GM19099 (cell line): ENCODE data around the gene OSBP2.

Source experiments
- POLR2A ChIP-seq: IDR thresholded peaks from 3 replicates; pipeline ENCODE4 v1.6.1; 2011; ENCODE audit warnings: low read depth; ENCODE audit not compliant: insufficient read length; ENCODE audit errors: extremely low read depth

OSBP2 gene

GRCh38 chr22:30667494-30668385 lies 26.9 kb upstream of the OSBP2 start, which contains the start of gene DUSP18:
Gene DUSP18 (minus strand): TSS chr22:30667875. CDS start chr22:30664003, 3,872 bp downstream.
- peak; percentile 47 for TF ChIP-seq POLR2A

DNA sequence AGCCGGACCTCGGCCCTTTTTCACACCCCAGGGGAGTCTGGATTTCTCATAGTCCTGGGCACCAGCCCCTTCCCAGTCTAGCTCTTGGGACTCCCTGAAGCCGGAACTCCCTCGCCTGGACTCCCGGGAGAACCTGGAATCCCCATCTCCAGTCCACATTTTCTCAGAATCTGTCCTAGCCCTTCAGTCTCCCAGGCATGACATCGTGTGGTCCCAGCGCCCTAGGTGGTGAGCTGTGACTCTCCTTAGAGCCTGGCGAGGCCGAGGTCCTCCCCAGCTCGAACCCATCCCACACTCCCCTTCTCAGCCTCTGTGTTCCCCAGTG lies 26.3 kb upstream of the OSBP2 start:
- no peak for TF ChIP-seq POLR2A

DNA sequence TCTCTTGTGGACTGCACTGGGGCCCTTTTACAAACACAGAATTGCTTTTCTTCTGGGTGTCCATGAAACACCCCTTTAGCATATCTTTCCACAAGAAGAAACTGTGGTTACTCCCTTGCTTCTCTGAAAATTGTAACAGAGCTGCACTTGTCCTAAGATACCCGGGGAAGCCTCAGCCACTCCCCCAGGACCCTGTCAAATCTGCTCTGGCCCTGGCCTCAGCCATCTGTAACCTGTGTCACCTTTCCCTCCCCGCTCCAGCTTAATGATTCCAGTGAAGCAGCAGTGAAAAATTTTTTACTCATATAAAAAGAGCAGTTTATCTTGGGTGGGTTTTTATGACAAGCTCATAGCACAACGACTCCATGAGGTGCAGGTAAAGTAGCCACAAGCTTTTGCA lies 23.6 kb upstream of the OSBP2 start:
- no peak for TF ChIP-seq POLR2A

GRCh38 chr22:30673136-30673535 lies 21.5 kb upstream of the OSBP2 start:
- no peak for TF ChIP-seq POLR2A

- no peak for TF ChIP-seq POLR2A
These were observed 20.2 kb upstream of the OSBP2 start for GRCh38 chr22:30674482-30674881.

- TF ChIP-seq POLR2A = no peak
These were observed 19.2 kb upstream of the OSBP2 start for GRCh38 chr22:30675436-30675835.

DNA sequence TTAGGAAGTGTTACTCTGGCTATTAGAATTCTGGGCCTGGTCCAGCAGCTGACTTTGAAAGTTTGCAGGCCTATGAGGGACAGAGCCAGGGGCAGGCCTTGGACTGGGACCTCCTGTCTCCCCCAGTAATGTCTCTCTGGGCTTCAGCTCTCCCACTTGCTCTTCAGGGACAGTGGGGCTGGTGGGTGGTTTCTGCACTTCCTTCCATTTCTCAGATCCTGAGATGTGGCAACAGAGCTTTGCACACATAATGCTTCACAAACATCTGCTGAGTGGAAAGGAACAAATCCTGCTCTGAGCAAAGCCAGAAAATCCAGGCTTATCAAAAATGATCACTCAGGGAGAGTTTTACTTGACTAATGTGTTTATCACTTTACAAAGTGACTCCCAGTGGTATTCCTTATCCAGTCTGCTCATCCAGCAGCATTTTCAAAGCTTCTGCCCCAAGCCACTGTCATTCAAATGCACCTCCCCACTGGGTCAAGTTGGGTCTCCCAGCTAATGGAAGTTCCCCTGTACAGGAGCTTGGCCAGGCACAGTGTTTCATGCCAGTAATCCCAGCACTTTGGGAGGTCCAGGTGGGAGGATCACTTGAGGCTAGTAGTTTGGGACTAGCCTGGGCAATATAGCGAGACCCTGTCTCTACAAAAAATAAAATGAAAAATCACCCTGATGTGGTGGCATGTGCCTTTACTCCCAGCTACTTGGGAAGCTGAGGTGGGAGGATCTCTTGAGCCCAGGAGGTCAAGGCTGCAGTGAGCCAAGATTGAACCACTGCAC lies 13.5 kb upstream of the OSBP2 start:
- no peak for TF ChIP-seq POLR2A

GRCh38 chr22:30681831-30682230 lies 12.8 kb upstream of the OSBP2 start:
- TF ChIP-seq POLR2A = no peak

DNA sequence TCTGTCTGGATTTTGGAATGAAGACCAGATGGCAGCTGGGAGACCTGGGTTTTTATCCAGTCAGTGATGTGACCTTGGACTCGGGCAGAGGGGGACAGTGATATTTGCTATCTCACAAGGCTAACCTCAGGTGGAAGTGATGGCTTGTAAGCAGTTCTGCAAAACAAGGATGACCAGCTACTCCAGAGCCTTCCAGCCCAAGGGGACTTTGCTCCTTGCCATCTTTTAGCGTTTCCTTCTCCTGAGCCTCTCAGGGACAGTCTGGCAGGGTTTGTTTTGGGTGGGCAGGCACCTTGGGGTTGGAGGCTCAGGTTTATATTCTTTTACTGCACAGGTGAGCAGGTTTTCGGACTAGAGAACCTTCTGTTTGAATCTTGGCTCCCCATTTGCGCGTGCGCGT lies 9.5 kb upstream of the OSBP2 start:
- no peak for TF ChIP-seq POLR2A

DNA sequence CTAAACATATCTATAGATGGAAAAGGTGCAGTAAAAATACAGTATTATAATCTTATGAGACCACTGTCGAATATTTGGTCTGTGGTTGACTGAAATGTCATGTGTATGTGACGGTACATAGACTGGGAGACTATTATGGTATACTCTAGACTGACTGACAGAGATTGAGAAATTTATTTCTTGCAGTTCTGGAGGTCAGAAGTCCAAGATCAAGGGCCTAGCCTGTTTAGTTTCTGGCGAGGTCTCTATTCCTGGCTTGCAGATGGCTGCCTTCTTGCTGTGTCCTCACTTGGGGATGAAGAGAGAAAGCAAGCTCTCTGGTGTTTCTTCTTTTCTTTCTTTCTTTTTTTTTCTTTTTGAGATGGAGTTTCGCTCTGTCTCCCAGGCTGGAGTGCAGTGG lies 7.3 kb upstream of the OSBP2 start:
- TF ChIP-seq POLR2A = no peak

DNA sequence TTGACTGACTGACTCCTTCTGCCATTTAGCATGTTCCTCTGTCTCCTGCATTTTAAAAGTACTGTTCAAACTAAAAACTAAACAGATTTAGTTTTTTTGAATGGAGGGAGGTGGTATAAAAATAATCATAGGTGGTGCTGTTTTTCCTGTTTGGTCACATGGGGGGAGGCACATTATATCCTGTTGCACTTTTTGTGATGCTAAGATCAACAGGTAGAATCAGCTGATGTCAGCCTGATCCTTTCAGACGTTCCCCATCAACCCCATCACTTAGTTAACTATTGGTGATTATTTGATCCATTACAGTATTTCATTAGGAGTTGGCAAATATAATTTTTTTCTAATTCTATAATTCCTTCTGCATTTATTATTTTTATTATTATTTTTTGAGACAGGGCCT lies 5.1 kb upstream of the OSBP2 start:
- TF ChIP-seq POLR2A = no peak

DNA sequence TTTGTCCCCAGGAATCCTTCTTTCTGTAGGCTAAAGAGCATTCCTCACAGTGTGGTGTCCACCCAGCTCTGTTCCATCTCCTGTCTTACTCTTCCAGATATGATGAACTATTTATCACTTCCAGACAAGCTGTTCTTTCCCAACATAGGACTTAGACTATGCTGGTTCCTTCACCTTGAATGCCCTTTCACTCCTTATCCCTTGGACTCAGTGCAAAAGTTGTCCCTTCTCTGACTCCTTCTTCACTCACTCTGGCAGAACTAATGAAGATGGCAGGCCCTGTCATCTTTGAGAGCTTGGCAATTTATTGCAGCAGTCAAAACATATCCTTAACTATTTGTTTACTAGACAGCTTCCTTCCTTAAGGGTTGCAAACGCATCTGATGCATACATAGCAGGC lies 3.5 kb upstream of the OSBP2 start:
- no peak for TF ChIP-seq POLR2A

DNA sequence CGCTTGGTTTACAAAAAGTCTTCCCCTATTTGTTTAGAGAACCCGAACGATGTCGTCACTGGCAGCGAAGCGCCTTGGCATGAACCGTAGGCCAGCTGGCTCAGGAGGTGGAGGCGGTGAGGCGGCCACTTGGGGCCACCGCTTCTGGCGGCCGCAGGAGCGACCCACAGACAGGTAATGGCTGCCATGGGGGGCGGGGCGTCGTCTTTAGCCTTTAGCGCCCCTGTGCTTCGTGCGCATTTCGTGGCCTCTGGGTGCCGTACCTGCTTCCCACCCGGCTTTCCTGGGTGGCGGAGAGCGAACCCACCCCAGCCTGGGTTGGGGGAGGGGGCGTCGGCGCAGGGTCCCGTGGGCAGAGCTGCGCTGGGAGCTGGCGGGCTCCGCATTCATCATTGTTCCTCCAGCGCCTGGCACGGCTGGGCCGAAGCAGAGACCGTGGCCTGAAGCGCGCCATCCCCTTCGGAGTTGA lies 469 bp upstream of the OSBP2 start:
- TF ChIP-seq POLR2A = no peak

DNA sequence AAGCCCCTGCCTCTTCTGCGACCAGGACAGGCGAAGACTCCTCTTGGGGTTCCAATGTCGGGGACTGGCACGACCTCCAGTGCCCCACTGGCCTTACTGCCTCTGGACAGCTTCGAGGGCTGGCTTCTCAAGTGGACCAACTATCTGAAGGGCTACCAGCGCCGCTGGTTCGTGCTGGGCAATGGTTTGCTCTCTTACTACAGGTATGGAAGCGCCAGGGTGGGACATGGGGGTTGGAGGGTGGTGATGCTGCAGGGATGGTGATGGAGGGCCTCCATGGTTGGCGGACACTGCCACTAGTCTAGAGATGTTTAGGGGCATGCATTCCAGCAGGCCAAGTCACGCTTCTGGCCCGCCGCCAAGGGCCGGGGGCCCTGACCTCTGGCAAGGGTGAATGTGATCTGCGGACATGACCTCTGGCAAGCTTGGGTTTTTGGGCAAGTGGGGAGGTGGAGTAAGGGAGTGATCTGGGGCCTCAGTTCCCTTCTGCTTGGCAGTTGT lies 727 bp downstream of the OSBP2 start:
- TF ChIP-seq POLR2A = no peak

DNA sequence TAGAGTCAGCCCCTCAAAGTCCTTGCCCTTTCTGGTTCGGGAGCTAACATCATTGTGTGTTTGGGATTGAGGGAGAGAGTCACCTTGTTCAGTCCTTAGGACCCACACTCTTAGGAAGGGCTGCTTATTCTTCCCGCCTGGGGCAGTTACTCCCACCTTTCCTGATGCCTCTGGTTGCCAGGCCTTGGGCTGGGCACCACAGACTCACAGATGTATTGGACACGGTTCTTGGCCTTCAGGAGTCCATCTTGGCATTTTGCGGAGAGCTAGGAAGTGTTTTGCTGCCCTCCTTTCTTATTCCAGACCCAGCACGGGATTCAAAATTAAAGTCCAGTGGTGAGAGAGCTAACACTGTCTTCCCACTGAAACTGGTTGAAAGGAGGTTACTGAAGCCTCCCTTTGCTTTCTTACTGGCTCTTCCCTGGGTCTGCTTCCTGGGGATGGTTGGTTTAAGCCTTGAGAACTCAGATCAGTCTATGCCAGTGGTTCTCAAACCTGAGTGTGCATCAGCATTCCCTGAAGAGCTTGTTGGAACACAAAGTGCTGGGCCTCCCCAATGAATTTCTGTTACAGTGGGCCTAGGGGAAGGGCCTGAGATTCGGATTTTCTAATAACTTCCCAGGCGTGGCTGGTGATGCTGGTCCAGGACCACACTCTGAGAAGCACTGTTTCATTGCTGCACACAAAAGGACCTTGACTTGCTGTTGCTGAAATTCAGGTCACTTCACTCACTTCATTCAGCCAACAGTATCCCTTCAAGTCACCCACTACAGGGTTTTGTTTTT lies 1.4 kb downstream of the OSBP2 start:
- no peak for TF ChIP-seq POLR2A
